B cell (primary cell): Measurements from ENCODE around the gene MLEC. TPM values are rescaled to one million over a fixed set of nuclear protein-coding genes. Genes with fewer than 3 reads are reported as not detected.

ENCODE experiments used
- ATAC-seq: fragments of 200-7000 bp; cut with Tn5 transposase; one replicate; pipeline ENCODE4 v1.10.0; 2021; ENCODE audit warnings: low read depth, mild to moderate bottlenecking, moderate number of reproducible peaks, moderate library complexity
- CTCF ChIA-PET: fragments of 350-600 bp; sonication (Branson Sonifier 250); formaldehyde crosslinking; loops from one replicate; lab custom pipeline; 2021; ENCODE audit warnings: antibody characterized with exemption, inconsistent platforms; lab: Charles Lee
- POLR2A ChIA-PET: fragments of 350-600 bp; sonication (Branson Sonifier 250); formaldehyde crosslinking; loops from one replicate; lab custom pipeline; 2021; ENCODE audit warnings: antibody characterized with exemption; lab: Charles Lee
- DNase-seq: peaks from one replicate; pipeline ENCODE4 v3.0.0; 2013
- H2AFZ ChIP-seq: 2 replicates; pipeline ENCODE4 v1.6.1; 2012; ENCODE audit warnings: mild to moderate bottlenecking, low read depth, low read length; ENCODE audit not compliant: insufficient read depth, poor library complexity, severe bottlenecking
- H3K27ac ChIP-seq, 2 donors: 1 replicate in 1 of 2; 2 replicates in 1 of 2; pipeline ENCODE4 v1.5.1; 2012 to 2013; ENCODE audit warnings: low read length in 2 of 2, mild to moderate bottlenecking in 2 of 2, moderate library complexity in 1 of 2
- H3K27me3 ChIP-seq, 4 experiments: fragments of 200-600 bp in 1 of 4; sonication (generic) in 1 of 4; replicated peaks in 1 of 4; 1 replicate in 2 of 4; 2 replicates in 2 of 4; pipeline versions ENCODE4 v1.6.1 to v1.7.0; 2013 to 2016; ENCODE audit warnings: low read length in 3 of 4, mild to moderate bottlenecking in 2 of 4, mixed read lengths in 1 of 4, moderate library complexity in 1 of 4; ENCODE audit not compliant: insufficient read depth in 4 of 4, control insufficient read depth in 3 of 4; ENCODE audit errors: control extremely low read depth in 1 of 4
- H3K36me3 ChIP-seq, 2 experiments: replicated peaks in 1 of 2; 1 replicate in 1 of 2; 2 replicates in 1 of 2; pipeline versions ENCODE4 v1.6.1 to v1.7.1; 2013; ENCODE audit warnings: low read length in 1 of 2; ENCODE audit not compliant: insufficient read depth in 2 of 2, control insufficient read depth in 1 of 2; ENCODE audit errors: control extremely low read depth in 1 of 2, extremely low read depth in 1 of 2
- H3K4me1 ChIP-seq, 2 donors: fragments of 200-600 bp in 1 of 2; sonication (generic) in 1 of 2; 1 replicate in 1 of 2; 2 replicates in 1 of 2; pipeline versions ENCODE4 v1.5.1 to v1.6.1; 2013 to 2017; ENCODE audit warnings: low read length in 2 of 2; ENCODE audit not compliant: control insufficient read depth in 2 of 2, insufficient read depth in 2 of 2
- H3K4me2 ChIP-seq: replicated peaks from 2 replicates; pipeline ENCODE3; 2012; ENCODE audit warnings: mild to moderate bottlenecking, low read depth, low read length; ENCODE audit not compliant: poor library complexity, severe bottlenecking
- H3K4me3 ChIP-seq, 5 experiments: fragments of 200-600 bp in 1 of 5; sonication (generic) in 1 of 5; 1 replicate in 3 of 5; 2 replicates in 2 of 5; pipeline versions ENCODE4 v1.5.1 to v1.7.0; 2011 to 2016; ENCODE audit warnings: low read length in 4 of 5, mild to moderate bottlenecking in 4 of 5, low read depth in 2 of 5, control low read depth in 1 of 5, moderate library complexity in 1 of 5; ENCODE audit not compliant: insufficient read depth in 1 of 5; ENCODE audit errors: control extremely low read depth in 1 of 5, extremely low read depth in 1 of 5
- H3K79me2 ChIP-seq: fragments of 200-600 bp; sonication (generic); one replicate; pipeline ENCODE4 v1.6.0; 2016; ENCODE audit warnings: low read length; ENCODE audit not compliant: control insufficient read depth, insufficient read depth
- H3K9ac ChIP-seq: fragments of 200-600 bp; sonication (generic); 2 replicates; pipeline ENCODE4 v1.6.1; 2017; ENCODE audit warnings: mild to moderate bottlenecking, low read length, moderate library complexity
- H3K9me3 ChIP-seq, 3 donors: one replicate each; pipeline versions ENCODE4 v1.6.1 to v1.7.1; 2013; ENCODE audit warnings: low read length in 2 of 3; ENCODE audit not compliant: control insufficient read depth in 2 of 3, insufficient read depth in 1 of 3; ENCODE audit errors: control extremely low read depth in 1 of 3
- H4K20me1 ChIP-seq: 2 replicates; pipeline ENCODE4 v1.6.0; 2012; ENCODE audit warnings: mild to moderate bottlenecking, low read length; ENCODE audit not compliant: insufficient read depth, control insufficient read depth, poor library complexity, severe bottlenecking
- H3K27ac Mint-ChIP-seq: one replicate; pipeline ENCODE4 v1.8.0; 2021; ENCODE audit warnings: mixed read lengths
- H3K27me3 Mint-ChIP-seq: one replicate; pipeline ENCODE4 v1.8.0; 2021; ENCODE audit warnings: mixed read lengths
- H3K4me1 Mint-ChIP-seq: one replicate; pipeline ENCODE4 v1.8.0; 2021; ENCODE audit warnings: mixed read lengths
- H3K4me3 Mint-ChIP-seq: one replicate; pipeline ENCODE4 v1.8.0; 2021; ENCODE audit warnings: mixed read lengths
- H3K9me3 Mint-ChIP-seq: one replicate; pipeline ENCODE4 v1.8.0; 2022; ENCODE audit warnings: mixed read lengths; ENCODE audit not compliant: insufficient read depth
- EZH2 ChIP-seq: IDR thresholded peaks from 2 replicates; pipeline ENCODE4 v1.6.1; 2012; ENCODE audit warnings: borderline replicate concordance, low read depth, mild to moderate bottlenecking, moderate library complexity, low read length; ENCODE audit not compliant: insufficient read depth, poor library complexity, severe bottlenecking
- WGBS: methylation state at CpG from one replicate; pipeline ENCODE4 v1.1.5; 2013; ENCODE audit warnings: missing lambda C conversion rate; ENCODE audit not compliant: insufficient coverage; 5-methylcytosine and 5-hydroxymethylcytosine counted together
- intact Hi-C: fragments of 100-400 bp; cut with micrococcal nuclease; formaldehyde crosslinking; loops from one replicate; pipeline ENCODE4 v1.10.0; 2022
- polyA plus RNA-seq: library from polyadenylated mRNA; depleted of rRNA; stranded (reverse); fragments of >200 nt; gene quantifications from 2 replicates; pipeline ENCODE4 v1.2.3, GENCODE V29; 2012
- total RNA-seq, 2 donors: library from RNA; stranded (reverse); fragments of 120-200 nt in 1 of 2; gene quantifications; 1 replicate in 1 of 2; 2 replicates in 1 of 2; pipeline versions ENCODE4 v1.2.3 to v1.2.4, GENCODE V29; 2013 to 2022
- TF ChIP-seq, protein P1 (sequence below): fragments of 200-600 bp; IDR thresholded peaks from one replicate; pipeline ENCODE4 v1.8.0; 2022; ENCODE audit warnings: antibody characterized with exemption, mild to moderate bottlenecking

Gene MLEC
- total and polyA plus RNA-seq, 2 donors (not counting 1 experiment from before 2014, with no cell fraction given): 5.5 to 52.6 TPM

DNA sequence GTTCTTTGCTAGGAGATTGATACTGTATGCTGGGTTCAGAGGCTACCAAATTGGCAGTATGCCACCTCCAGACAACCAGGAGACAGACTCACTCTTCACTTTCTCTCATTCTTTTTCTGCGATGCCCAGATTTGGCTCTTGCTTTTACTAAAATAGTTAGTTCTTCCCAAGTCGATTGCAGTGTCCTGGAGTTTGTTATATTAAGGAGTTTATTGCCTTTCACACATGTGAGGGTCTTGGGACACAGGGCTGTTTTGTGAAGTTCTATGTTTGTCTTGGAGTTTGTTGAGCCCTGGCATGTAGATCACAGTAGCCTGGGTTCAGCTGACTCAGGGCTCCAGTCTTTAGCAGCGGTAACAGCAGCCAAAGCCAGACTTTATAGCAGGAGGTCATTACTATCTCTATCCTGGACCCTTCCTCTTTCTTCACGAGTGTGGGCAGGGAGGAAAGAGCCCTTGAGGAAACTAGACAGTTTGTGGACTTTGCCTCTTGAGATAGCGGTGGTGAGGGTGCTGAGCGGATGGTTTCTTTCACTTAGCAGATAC is 1.6 kb downstream of the MLEC start:
- H3K9ac ChIP-seq: peak overlapping the region; percentile 77
- no peak for TF ChIP-seq EZH2
- TF ChIP-seq, protein P1, sequence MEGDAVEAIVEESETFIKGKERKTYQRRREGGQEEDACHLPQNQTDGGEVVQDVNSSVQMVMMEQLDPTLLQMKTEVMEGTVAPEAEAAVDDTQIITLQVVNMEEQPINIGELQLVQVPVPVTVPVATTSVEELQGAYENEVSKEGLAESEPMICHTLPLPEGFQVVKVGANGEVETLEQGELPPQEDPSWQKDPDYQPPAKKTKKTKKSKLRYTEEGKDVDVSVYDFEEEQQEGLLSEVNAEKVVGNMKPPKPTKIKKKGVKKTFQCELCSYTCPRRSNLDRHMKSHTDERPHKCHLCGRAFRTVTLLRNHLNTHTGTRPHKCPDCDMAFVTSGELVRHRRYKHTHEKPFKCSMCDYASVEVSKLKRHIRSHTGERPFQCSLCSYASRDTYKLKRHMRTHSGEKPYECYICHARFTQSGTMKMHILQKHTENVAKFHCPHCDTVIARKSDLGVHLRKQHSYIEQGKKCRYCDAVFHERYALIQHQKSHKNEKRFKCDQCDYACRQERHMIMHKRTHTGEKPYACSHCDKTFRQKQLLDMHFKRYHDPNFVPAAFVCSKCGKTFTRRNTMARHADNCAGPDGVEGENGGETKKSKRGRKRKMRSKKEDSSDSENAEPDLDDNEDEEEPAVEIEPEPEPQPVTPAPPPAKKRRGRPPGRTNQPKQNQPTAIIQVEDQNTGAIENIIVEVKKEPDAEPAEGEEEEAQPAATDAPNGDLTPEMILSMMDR: no peak
- Mint-ChIP-seq H3K27ac (no peak overlapping the region), H3K4me3 (peak overlapping the region; percentile 88), H3K9me3 (no peaks in the 10 kb centered on the region), H3K27me3 (no peaks in the 10 kb centered on the region), H3K4me1 (peaks cover 45% of the 10 kb centered on the region)
- no peak overlapping the region for H3K27ac ChIP-seq
- WGBS: 0% methylated on average over 1 of the region's 6 CpGs
- H3K27me3 ChIP-seq: no peaks in the 10 kb centered on the region
- H4K20me1 ChIP-seq: peaks cover 55% of the 10 kb centered on the region
- DNase-seq: no peak
- H3K36me3 ChIP-seq: peaks cover 0 to 4% of the 10 kb centered on the region in 2 experiments
- peak overlapping the region in 3 of 5 experiments; percentile 2 to 78 (median 71) for H3K4me3 ChIP-seq
- peak overlapping the region; percentile 84 for H3K4me2 ChIP-seq
- ChIA-PET POLR2A (no interaction called here), CTCF (interaction anchor here (0.8 to 8.9 kb wide), 7 partner anchors 13 to 284 kb away, joined by 3 to 121 read pairs (median 4); partner anchors contain the start of gene POP5)
- H3K79me2 ChIP-seq: peaks cover 63% of the 10 kb centered on the region
- peaks cover 0 to 6% (median 2%) of the 10 kb centered on the region in 3 donors for H3K9me3 ChIP-seq
- intact Hi-C loops: loop anchor here (5.0 to 10.0 kb wide), 2 partner anchors 166 to 1199 kb away; partner anchors contain the start of gene PSMD9
- no peak overlapping the region for H2AFZ ChIP-seq
- peaks cover 41 to 46% of the 10 kb centered on the region in 2 donors for H3K4me1 ChIP-seq
- no peak for ATAC-seq

DNA sequence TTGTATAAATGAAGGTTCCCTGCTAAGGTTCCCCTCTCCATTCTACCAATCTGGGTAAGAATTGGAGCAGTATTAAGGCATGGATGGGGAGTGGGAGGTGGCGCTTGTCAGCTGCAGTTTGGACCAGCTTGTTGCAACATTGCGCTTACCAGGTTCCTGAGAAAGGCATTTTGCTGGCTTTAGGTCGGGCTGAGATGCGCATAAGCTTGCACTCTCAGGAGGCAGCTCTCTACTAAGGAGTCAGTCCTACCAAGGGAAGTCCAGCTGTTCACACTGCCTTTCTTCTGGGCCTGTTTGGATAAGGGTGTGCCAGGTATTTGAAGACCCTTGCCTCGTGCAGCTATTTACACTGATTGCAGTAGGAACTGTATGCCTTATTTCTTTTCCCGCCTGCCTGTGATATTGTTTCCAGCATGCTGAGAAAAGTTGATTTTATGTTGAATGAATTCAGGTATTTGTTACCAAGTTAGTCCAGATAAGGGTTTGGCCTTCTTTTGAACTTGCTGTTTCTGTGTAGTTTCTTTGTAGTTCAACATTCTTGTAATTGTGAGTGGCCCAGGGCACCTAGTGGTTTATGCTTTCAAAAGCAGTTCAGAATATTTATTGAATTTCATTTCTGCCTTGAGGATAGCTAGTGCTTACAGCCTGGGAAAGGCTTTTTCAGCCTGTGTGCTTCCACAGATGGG is 2.6 kb downstream of the MLEC start:
- Histone ChIP-seq H3K79me2 (peaks cover 70% of the 10 kb centered on the region), H3K4me2 (peak overlapping the region; percentile 84), H3K4me1 (peaks cover 36 to 39% of the 10 kb centered on the region in 2 donors), H3K9ac (no peak overlapping the region), H3K36me3 (peaks cover 4 to 11% of the 10 kb centered on the region in 2 experiments), H3K27ac (no peak overlapping the region), H3K9me3 (peaks cover 0 to 6% (median 2%) of the 10 kb centered on the region in 3 donors), H4K20me1 (peaks cover 55% of the 10 kb centered on the region), H2AFZ (no peak overlapping the region), H3K4me3 (no peak overlapping the region), H3K27me3 (no peaks in the 10 kb centered on the region)
- Mint-ChIP-seq H3K4me1 (peaks cover 41% of the 10 kb centered on the region), H3K27ac (no peak overlapping the region), H3K27me3 (no peaks in the 10 kb centered on the region), H3K4me3 (peak overlapping the region; percentile 88), H3K9me3 (no peaks in the 10 kb centered on the region)
- intact Hi-C loops: loop anchor here (5.0 to 10.0 kb wide), 2 partner anchors 165 to 1198 kb away; partner anchors contain the start of gene PSMD9
- ChIA-PET POLR2A (interaction anchor here (0.7 kb wide), 1 partner anchor 9 kb away, joined by 4 read pairs; no protein-coding TSS in a partner anchor), CTCF (interaction anchor here (1.2 to 8.9 kb wide), 4 partner anchors 10 to 41 kb away, joined by 3 to 121 read pairs (median 4); no protein-coding TSS in a partner anchor)
- DNase-seq (no peak), ATAC-seq (no peak)
- WGBS: 98% methylated on average over 6 of the region's 6 CpGs
- TF ChIP-seq EZH2: no peak
- TF ChIP-seq, protein P1: no peak
